OCI-LY1 (cell line): ENCODE data around the gene LHX5.

ENCODE experiments used
- H2AFZ ChIP-seq: fragments of 200-600 bp; sonication (generic), shearing (Covaris generic); 2 replicates; pipeline ENCODE4 v1.6.0; 2014; ENCODE audit warnings: antibody characterized with exemption, mild to moderate bottlenecking, low read length
- H3F3A ChIP-seq: fragments of 200-600 bp; sonication (generic), shearing (Covaris generic); 2 replicates; pipeline ENCODE4 v1.6.0; 2014; ENCODE audit warnings: mild to moderate bottlenecking, antibody characterized with exemption, low read length, moderate library complexity; ENCODE audit not compliant: insufficient read depth
- H3K27ac ChIP-seq: fragments of 200-600 bp; sonication (generic); 2 replicates; pipeline ENCODE4 v1.5.1; 2014; ENCODE audit warnings: low read length, mixed run types, mild to moderate bottlenecking, low read depth; ENCODE audit not compliant: poor library complexity, severe bottlenecking
- H3K27me3 ChIP-seq: fragments of 200-600 bp; sonication (generic); 2 replicates; pipeline ENCODE4 v1.6.0; 2014; ENCODE audit warnings: antibody characterized with exemption, mild to moderate bottlenecking, low read length, moderate library complexity; ENCODE audit not compliant: insufficient read depth
- H3K36me3 ChIP-seq: fragments of 200-600 bp; sonication (generic); 2 replicates; pipeline ENCODE4 v1.6.1; 2014; ENCODE audit warnings: mild to moderate bottlenecking, antibody characterized with exemption, low read length, moderate library complexity, mixed read lengths; ENCODE audit not compliant: insufficient read depth
- H3K4me1 ChIP-seq: fragments of 200-600 bp; sonication (generic); 2 replicates; pipeline ENCODE4 v1.5.1; 2014; ENCODE audit warnings: mild to moderate bottlenecking, low read length, moderate library complexity; ENCODE audit not compliant: insufficient read depth, severe bottlenecking
- H3K4me2 ChIP-seq: fragments of 200-600 bp; sonication (generic), shearing (Covaris generic); 2 replicates; pipeline ENCODE4 v1.6.1; 2014; ENCODE audit warnings: low read length
- H3K4me3 ChIP-seq: fragments of 200-600 bp; sonication (generic); 2 replicates; pipeline ENCODE4 v1.5.1; 2014; ENCODE audit warnings: low read length, low read depth, mild to moderate bottlenecking, mixed read lengths; ENCODE audit not compliant: poor library complexity, severe bottlenecking
- H3K79me2 ChIP-seq: fragments of 200-600 bp; shearing (Covaris generic); 2 replicates; pipeline ENCODE4 v1.6.1; 2016; ENCODE audit warnings: mixed run types, low read length, mixed read lengths; ENCODE audit not compliant: insufficient read depth
- H3K9ac ChIP-seq: fragments of 200-600 bp; sonication (generic), shearing (Covaris generic); 2 replicates; pipeline ENCODE4 v1.6.1; 2014; ENCODE audit warnings: mild to moderate bottlenecking, low read length, mixed read lengths
- H3K9me2 ChIP-seq: fragments of 200-600 bp; sonication (generic), shearing (Covaris generic); 2 replicates; pipeline ENCODE4 v1.6.1; 2014; ENCODE audit warnings: low read depth, mild to moderate bottlenecking, low read length, mixed read lengths
- H3K9me3 ChIP-seq: fragments of 200-600 bp; shearing (Covaris generic); 2 replicates; pipeline ENCODE4 v1.6.1; 2014; ENCODE audit warnings: low read length, mixed read lengths
- H4K20me1 ChIP-seq: fragments of 200-600 bp; sonication (generic), shearing (Covaris generic); 2 replicates; pipeline ENCODE4 v1.6.0; 2016; ENCODE audit warnings: mild to moderate bottlenecking, low read length; ENCODE audit not compliant: insufficient read depth
- CTCF ChIP-seq: fragments of 200-600 bp; sonication (generic), shearing (Covaris generic); IDR thresholded peaks from 2 replicates; pipeline ENCODE4 v1.5.1; 2017; ENCODE audit warnings: mild to moderate bottlenecking, antibody characterized with exemption, low read length, moderate library complexity, mixed read lengths
- EZH2 ChIP-seq: fragments of 200-600 bp; sonication (generic), shearing (Covaris generic); IDR thresholded peaks from 2 replicates; pipeline ENCODE4 v1.8.0; 2017; ENCODE audit warnings: borderline replicate concordance, mixed run types, mild to moderate bottlenecking, antibody characterized with exemption, low read length, moderate library complexity, mixed read lengths

LHX5 gene

GRCh38 chr12:113440947-113441782, 30.5 kb downstream of the LHX5 start:
- H2AFZ ChIP-seq, result no peak overlapping the region
- H3K79me2 ChIP-seq, result no peaks in the 10 kb centered on the region
- no peaks in the 10 kb centered on the region for H3K36me3 ChIP-seq
- H3K9me2 ChIP-seq, result no peaks in the 10 kb centered on the region
- no peak overlapping the region for H3K4me3 ChIP-seq
- peaks cover 17% of the 10 kb centered on the region; the same call in 1 of the 2 replicates for H3K27me3 ChIP-seq
- H3K9ac ChIP-seq, result no peak overlapping the region
- H3K4me1 ChIP-seq, result no peaks in the 10 kb centered on the region
- H4K20me1 ChIP-seq, result no peaks in the 10 kb centered on the region
- H3K27ac ChIP-seq, result no peak overlapping the region
- no peaks in the 10 kb centered on the region; the same call in 1 of the 2 replicates for H3K9me3 ChIP-seq
- TF ChIP-seq EZH2 (no peak), CTCF (no peak)
- no peak overlapping the region for H3K4me2 ChIP-seq
- H3F3A ChIP-seq, result no peaks in the 10 kb centered on the region

- Histone ChIP-seq H3K27ac (no peak overlapping the region), H3K79me2 (no peaks in the 10 kb centered on the region), H3K9me3 (no peaks in the 10 kb centered on the region; the same call in 1 of the 2 replicates), H3K4me2 (no peak overlapping the region), H2AFZ (no peak overlapping the region), H3K9me2 (no peaks in the 10 kb centered on the region), H4K20me1 (no peaks in the 10 kb centered on the region), H3K9ac (no peak overlapping the region), H3K4me3 (no peak overlapping the region), H3K27me3 (peaks cover 17% of the 10 kb centered on the region; the same call in 1 of the 2 replicates), H3K4me1 (no peaks in the 10 kb centered on the region), H3F3A (no peaks in the 10 kb centered on the region), H3K36me3 (no peaks in the 10 kb centered on the region)
- TF ChIP-seq EZH2, result no peak
- no peak for TF ChIP-seq CTCF
These were observed 31.3 kb downstream of the LHX5 start for GRCh38 chr12:113440336-113440735.

GRCh38 chr12:113439606-113440030, 32.1 kb downstream of the LHX5 start:
- Histone ChIP-seq H2AFZ (no peak overlapping the region), H3K9ac (no peak overlapping the region), H3K79me2 (no peaks in the 10 kb centered on the region), H3K9me3 (no peaks in the 10 kb centered on the region), H4K20me1 (no peaks in the 10 kb centered on the region), H3K4me3 (no peak overlapping the region), H3K36me3 (no peaks in the 10 kb centered on the region), H3K27me3 (peaks cover 17% of the 10 kb centered on the region; the same call in 1 of the 2 replicates), H3K4me2 (no peak overlapping the region), H3K27ac (no peak overlapping the region), H3F3A (no peaks in the 10 kb centered on the region), H3K4me1 (no peaks in the 10 kb centered on the region), H3K9me2 (no peaks in the 10 kb centered on the region)
- no peak for TF ChIP-seq EZH2
- TF ChIP-seq CTCF, result peak; percentile 83
